Measurements from ENCODE around the gene CIB2.

Gene CIB2

DNA sequence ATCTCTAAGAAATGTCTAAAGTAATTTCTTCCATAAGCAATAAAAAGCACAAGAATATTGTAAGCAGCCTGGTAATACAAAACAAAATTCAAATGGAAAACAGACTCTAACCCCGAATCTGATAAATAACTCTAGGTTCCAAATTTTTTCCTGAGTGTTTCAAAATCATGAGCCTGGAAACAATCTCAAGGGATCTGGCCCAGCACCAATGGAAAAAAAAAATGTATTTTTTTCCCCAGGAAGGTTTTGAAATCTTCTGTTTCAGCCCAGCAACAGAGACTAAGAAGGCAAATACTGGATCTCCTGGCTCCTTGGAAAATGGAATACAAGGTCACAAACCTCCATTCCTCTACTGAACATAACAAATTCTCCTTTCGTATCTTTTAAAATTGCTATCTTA, 66.7 kb downstream of the CIB2 start:
- no peak for DNase-seq

DNA sequence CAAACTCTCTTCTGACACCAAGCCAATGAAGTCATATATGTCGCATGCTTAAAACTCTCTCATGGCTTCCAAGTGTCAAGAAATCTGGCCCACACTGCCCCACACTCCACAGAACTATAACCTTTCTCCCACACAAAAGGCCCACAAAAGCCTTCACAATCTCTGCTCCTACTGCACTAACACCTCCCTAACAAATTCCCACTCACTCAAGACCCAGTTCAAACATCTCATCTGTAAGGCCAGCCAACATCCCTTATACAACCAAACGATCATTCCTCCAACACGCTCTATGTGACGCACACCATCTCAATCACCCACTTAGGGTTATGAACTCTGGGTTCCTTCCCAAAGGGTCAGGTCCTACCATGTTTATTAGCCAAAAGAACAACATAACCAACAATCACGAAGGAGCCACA, 67.3 kb downstream of the CIB2 start:
- DNase-seq: no peak

DNA sequence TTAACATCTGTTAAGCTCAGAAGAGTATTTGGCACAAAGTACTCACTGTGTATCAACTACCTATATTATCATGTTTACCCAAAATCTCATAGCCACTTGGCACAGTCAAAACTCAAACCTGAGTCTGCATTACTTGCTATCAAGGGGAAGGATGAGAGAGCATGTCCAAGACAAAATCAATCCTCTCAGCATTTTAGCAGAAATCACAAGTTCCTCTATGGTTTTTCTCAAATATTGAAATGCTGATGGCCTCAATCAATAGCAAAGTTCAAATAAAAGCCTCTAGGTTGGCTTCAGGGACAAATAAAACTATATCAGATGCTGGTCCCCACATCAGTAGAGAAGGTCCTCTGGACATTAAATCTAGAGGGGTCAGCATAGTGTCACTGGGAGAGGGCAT, 68.0 kb downstream of the CIB2 start:
- DNase-seq: no peak

DNA sequence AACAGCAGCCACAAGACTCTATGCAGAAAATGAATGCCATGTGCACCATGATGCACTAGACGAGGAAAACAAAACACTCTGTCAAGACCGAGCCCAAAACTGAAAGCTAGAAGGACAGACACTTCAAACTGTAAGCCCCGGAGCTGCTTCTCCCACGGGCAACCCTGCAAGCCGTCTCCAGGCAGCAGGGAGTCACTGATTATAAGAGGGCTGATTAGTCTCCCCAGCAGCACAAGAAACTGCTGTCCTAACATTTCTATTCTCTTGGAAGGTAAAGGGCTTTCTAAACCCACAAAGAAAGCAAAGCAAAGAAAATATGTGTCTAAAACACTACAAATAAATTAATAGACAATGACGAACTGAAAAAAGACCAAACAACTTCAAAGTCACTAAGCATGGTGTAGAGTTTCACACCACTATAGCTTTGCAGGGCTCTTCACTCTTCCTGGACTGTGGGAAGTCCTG, 69.2 kb downstream of the CIB2 start:
- DNase-seq: peak; percentile 23

DNA sequence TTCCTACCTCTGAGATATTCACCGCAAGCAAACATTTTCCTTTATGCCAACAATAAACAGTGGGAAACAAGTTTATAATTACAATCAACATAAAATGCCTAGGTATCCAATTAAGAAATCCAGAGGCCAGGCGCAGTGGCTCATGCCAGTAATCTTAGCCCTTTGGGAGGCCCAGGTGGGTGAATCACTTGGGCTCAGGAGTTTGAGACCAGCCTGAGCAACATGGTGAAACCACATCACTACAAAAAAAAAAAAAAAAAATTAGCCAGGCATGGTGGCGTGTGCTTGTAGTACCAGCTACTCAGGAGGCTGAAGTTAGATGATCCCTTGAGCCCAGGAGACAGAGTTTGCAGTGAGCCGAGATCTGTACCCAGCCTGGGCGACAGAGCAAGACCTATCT, 71.0 kb downstream of the CIB2 start:
- DNase-seq: no peak

DNA sequence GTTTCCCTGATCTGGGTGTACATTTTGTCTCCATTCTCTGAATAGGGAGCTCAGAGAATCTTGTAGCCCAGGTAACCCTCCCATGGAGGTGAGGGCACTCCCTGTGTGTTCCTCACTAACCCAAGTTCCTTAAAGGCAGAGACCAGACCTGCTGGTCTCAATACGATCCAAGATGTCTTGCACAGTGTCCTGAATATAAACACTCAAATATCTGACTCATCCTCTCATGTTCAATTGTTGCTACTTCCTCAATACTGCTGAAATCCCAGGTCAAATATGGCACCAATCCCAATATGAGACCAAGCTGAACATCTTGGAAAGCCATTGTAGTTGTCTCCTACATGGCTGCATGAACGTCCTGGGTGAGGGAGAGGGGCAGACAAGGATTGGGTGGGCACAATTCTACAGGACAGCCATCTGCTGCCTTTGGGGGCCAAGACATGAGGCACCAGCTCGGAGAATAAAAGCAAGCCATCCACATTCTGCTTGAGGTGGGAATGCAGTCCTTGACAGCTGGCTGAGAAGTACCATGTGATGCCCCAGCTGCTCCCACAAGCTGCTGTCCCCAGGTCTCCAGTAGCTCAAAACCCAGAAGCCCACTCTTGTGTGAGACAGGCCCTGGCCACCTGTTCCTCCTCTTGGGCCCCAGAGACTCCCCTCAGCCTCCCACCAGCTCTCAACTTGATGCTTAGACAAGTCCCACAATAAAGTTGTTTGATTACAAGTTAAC, 72.0 kb downstream of the CIB2 start:
- no peak for DNase-seq

DNA sequence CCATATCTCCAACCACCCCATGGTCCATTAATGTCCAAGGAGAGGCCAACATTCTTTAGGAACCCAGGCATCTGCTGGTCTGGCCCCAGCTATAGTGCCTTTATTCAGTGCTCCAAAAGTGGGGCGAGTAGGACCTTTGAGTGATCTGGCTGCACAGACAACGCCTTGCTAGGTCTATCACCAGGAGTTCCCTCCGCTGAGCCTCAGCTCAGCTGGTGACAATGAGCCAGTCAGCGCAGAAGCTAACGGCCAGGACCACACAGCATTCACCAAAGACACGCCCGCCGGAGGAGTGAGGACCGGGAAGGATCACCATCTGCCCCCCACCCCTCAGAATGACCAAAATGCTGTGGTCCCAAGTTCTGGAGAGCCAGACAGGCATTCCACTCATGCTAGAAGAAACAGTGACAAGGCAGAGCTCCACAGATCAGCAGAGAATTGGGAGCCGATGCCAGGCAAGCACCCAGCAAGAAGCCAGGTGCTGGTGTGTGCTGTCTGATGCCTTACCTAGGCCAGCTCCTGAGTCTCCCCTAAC, 72.8 kb downstream of the CIB2 start:
- no peak for DNase-seq

DNA sequence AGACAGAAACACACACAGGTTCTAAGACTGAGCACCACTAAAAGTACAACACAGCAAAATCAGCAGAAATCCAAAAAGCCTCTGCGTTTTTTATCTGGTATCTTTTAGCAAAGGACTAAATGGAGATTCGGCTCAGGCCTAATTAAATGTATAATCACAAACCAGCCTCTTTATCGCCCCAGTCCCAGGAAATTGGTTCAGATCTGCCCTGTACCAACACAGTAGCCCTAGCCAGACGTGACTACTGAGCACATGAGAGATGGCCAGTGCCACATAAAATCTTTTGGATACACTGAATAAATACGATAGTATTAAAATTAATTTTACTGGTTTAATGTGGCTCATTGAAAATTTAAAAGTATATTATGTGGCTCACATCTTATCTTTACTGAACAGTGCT, 73.4 kb downstream of the CIB2 start:
- DNase-seq: no peak

DNA sequence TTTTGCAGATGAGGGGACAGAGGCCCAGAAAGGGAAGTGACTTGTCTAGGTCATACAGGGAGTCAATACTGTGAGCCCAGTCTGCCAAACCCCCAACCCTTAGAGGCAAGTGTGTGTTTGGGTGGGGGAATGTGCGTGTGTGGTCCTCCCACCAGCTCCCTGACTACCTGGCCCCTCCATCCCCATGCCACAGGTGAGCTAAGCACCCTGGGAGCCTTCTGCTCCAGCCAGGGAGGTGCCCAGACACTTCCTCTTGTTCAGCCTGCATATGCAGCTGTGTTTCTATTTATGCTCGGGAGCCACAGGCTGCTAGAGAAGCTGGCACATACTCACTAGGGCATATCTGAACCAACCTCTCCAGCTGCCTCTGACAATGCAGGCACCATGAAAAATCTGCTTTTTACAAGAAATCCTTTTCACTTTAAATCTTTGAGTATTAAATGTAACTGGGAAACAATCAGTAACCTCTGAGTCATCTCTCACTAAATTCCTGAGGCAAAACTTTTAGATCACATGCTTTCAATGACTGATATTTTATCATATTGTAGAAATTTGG, 74.5 kb downstream of the CIB2 start:
- DNase-seq: peak; percentile 31

DNA sequence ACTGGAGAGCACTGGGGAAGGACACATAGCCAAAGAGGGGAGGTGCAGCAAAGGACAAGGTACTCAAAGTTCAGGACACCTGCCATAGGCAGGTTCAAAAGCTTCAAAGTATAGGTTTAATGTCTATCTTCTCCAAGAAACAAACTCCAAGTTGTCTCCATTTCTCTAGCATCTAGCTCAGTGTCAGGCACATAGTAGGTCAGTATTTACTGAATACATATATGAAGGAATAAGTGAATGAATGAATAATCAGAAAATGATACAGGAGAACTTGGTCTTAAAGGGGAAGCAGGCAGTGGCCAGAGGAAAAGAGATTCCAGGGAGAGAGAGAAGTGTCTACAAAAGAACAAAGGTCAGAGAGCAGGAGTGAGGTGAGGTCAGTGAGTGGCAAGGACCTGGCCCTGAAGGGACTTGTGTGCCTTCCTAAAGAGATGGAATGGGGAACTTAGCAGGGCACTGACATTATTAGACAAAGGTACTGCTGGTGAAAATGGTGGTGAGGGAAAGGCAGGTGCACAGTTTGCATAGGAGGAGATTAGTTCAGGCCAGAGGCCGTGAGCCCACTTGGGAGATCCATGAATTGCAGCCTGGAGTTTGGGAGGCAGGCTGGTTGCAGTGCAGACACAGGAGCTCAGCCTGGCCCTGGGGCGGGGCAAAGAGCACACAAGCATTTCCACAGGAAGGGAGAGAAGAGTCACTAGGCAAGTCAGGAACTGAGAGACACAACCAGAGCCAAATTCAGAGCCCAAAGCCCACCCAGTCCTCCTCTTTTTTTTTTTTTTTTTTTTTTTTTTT, 75.1 kb downstream of the CIB2 start:
- no peak for DNase-seq

DNA sequence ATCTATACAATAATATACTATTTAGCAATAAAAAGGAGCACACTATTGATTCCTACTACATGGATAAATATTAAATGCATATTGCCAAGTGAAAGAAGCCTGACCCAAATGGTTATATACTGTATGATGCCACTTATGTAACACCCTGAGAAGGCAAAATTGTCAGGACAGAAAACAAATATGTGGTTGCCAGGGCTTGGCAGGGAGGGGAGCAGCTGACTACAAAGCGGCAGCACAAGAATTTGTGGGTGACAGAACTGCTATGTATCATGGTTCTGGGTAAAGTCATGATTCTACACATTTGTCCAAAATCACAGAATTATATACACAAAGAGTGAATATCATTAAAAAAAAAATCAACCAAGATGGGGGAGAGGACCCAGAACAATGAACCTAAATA, 76.3 kb downstream of the CIB2 start:
- no peak for DNase-seq

Measured in kidney glomerular epithelial cell (primary cell).